ENCODE data around the gene ZNF112. TPM values are rescaled to one million over a fixed set of nuclear protein-coding genes. Genes with fewer than 3 reads are reported as not detected.
A peak's percentile ranks its signal among the peaks of the same experiment; 100 is the strongest.

The ZNF112 gene
- total and polyA plus RNA-seq, 12 donors, result 1.0 to 12.8 (median 5.4) TPM

DNA sequence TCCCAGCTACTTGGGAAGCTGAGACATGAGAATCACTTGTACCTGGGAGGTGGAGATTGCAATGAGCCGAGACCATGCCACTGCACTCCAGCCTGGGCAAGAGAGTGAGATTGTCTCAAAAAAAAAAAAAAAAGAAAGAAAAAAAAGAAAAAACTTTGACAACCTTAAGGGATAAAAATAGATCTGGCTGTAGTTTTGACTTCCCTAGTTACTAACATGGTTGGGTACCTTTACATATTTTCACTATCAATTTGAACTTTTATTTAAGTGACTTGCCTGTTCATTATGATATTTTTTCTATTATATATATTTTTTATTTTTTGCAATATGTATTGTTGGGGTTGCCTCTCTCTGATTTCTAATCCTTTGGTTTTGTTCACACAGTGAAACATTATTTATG, 43.2 kb downstream of the ZNF112 start:
- 92 to 100% (median 97%) methylated on average over 1 of the region's 1 CpG for WGBS, 4 donors
- no peak for DNase-seq
- intact Hi-C loops (cut with DNase I), result no loop called here
- Histone ChIP-seq H3K9me3 (replicated peaks in 1 of 3) (peaks cover 0 to 6% (median 0%) of the 10 kb centered on the region in 3 donors), H3K27me3 (no peaks in the 10 kb centered on the region), H3K4me1 (replicated peaks in 1 of 2) (no peaks in the 10 kb centered on the region), H3K27ac (no peak overlapping the region), H3K4me3 (no peak overlapping the region), H3K36me3 (replicated peaks in 1 of 2) (no peaks in the 10 kb centered on the region)
- no peak for TF ChIP-seq CTCF (IDR thresholded peaks at IDR 0.05)
- no peak for TF ChIP-seq POLR2A (IDR thresholded peaks at IDR 0.05)

DNA sequence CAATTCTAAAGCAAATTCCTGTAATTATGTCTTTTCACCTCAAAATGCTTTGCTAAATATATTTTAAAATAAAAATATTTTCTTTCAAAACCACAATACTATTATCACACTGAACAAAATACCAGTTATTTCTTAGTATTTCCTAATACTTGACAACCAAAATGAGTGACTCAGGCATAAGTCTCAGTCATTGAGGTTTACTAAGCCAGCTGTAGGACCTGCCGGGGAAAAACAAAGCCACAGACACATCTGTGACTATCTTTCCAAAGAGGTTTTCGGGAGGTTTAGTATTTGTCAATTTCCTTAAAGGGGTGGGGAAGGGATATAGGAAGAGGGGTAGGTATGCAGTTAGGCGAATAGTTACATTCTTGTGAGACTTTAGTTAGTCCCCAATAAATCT, 48.5 kb downstream of the ZNF112 start:
- H3K27me3 ChIP-seq, result no peaks in the 10 kb centered on the region
- TF ChIP-seq CTCF (IDR thresholded peaks at IDR 0.05) (no peak), POLR2A (IDR thresholded peaks at IDR 0.05) (no peak)
- no peak overlapping the region for H3K27ac ChIP-seq
- 83 to 92% (median 91%) methylated on average over 3 of the region's 3 CpGs for WGBS, 4 donors
- peaks cover 5 to 7% of the 10 kb centered on the region in 2 donors for H3K4me1 ChIP-seq (replicated peaks in 1 of 2)
- H3K9me3 ChIP-seq (replicated peaks in 1 of 3), result peaks cover 0 to 6% (median 0%) of the 10 kb centered on the region in 3 donors
- DNase-seq, result no peak
- intact Hi-C loops (cut with DNase I), result no loop called here
- H3K4me3 ChIP-seq, result no peak overlapping the region
- no peaks in the 10 kb centered on the region for H3K36me3 ChIP-seq (replicated peaks in 1 of 2)

- 87 to 94% (median 89%) methylated on average over 15 of the region's 15 CpGs for WGBS, 4 donors
- TF ChIP-seq CTCF (IDR thresholded peaks at IDR 0.05), result no peak
- no peak for TF ChIP-seq POLR2A (IDR thresholded peaks at IDR 0.05)
- no peak for DNase-seq
Measured at GRCh38 chr19:44306283-44306682, 50.2 kb downstream of the ZNF112 start.

DNA sequence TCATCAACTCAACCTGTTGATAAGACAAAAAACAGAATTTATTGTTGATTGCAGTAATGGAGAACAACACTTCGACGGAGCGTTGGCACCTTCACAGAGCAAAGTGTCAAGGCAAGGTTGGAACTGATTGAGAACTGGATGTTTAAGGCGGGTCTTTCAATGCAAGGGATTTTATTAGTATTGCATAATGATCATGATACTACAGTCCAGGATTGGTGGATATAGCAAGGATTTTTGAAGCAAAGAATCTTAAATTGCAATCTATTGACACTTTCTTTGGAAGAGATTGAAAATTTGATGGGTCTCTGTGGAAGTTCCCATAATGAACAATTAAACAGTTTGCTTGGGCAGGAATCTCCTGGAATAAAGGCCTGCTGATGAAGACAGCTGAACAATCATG, 51.0 kb downstream of the ZNF112 start:
- peaks cover 5 to 7% of the 10 kb centered on the region in 2 donors for H3K4me1 ChIP-seq (replicated peaks in 1 of 2)
- peak overlapping the region in 2 of 4 donors; percentile 1 to 66 for H3K4me3 ChIP-seq
- no peak for DNase-seq
- intact Hi-C loops (cut with DNase I), result no loop called here
- H3K36me3 ChIP-seq (replicated peaks in 1 of 2), result peaks cover 0 to 9% of the 10 kb centered on the region in 2 donors
- WGBS, 4 donors, result 86 to 98% (median 87%) methylated on average over 4 of the region's 4 CpGs
- no peaks in the 10 kb centered on the region for H3K27me3 ChIP-seq
- H3K27ac ChIP-seq, result no peak overlapping the region
- no peak for TF ChIP-seq POLR2A (IDR thresholded peaks at IDR 0.05)
- no peak for TF ChIP-seq CTCF (IDR thresholded peaks at IDR 0.05)
- peaks cover 0 to 6% (median 0%) of the 10 kb centered on the region in 3 donors for H3K9me3 ChIP-seq (replicated peaks in 1 of 3)

More at GRCh38 chr19:44306283-44306682, 50.2 kb downstream of the ZNF112 start:
- H3K4me1 ChIP-seq (replicated peaks in 1 of 2), result peaks cover 5 to 7% of the 10 kb centered on the region in 2 donors
- no peak overlapping the region for H3K27ac ChIP-seq
- no peak overlapping the region for H3K4me3 ChIP-seq
- H3K9me3 ChIP-seq (replicated peaks in 1 of 3), result peaks cover 0 to 6% (median 0%) of the 10 kb centered on the region in 3 donors
- no peaks in the 10 kb centered on the region for H3K27me3 ChIP-seq
- H3K36me3 ChIP-seq (replicated peaks in 1 of 2), result peaks cover 0 to 8% of the 10 kb centered on the region in 2 donors
- intact Hi-C loops (cut with DNase I), result no loop called here
